CD4-positive, alpha-beta T cell treated with Interleukin-21 for 1 hour (primary cell): ENCODE data around the gene SLC24A3.

ENCODE experiments used
- DNase-seq: peaks from one replicate; pipeline ENCODE4 v3.0.0-alpha.2; 2020

The SLC24A3 gene

DNA sequence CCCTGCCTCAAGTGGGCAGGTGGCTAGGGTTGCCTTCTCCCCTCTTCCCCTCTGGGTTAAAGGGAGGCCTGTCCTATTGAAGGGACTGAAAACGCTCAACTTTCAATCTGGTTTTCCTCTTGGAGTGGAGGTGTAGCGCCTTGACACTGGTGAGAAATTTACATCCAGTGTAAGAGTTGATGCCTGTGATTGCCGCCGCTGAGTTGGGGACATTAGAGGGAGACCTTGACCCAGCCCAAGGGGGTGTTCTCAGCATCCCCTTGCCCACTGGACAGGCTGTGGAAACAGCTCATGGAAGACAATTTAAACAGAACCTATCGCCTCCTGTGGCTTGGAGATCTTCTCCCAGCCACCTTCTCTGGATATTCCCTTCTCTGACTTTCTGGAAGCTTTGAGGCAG, 61.6 kb downstream of the SLC24A3 start:
- no peak for DNase-seq

DNA sequence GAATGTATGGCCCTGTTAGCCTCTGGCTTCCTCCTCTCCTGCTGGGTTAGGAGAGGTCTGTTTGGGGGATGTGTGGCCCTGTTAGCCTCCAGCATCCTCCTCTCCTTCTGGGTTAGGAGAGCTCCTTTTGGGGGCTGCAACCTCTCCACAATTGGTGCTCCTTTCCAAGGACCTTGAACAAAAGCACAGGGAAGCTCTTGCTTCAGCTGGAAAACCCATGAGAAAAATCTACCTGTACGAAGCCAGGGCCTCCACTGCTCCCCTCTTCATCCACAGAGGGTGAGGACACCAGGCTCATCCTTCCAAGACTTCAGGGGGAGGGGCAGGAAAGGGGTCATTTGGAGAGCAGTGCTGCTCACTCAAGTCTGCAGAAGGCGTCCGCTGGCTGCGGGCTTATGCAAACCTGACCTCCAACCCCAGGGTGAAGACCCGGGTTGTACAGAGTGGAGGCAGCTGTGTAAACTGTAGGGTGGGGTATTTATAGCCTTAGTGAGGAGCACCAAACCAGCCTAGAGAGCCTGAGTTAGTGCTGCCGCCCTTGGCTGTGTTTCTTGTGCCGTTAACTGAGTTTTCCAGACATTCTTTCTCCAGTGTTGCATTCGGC, 62.1 kb downstream of the SLC24A3 start:
- DNase-seq: no peak

DNA sequence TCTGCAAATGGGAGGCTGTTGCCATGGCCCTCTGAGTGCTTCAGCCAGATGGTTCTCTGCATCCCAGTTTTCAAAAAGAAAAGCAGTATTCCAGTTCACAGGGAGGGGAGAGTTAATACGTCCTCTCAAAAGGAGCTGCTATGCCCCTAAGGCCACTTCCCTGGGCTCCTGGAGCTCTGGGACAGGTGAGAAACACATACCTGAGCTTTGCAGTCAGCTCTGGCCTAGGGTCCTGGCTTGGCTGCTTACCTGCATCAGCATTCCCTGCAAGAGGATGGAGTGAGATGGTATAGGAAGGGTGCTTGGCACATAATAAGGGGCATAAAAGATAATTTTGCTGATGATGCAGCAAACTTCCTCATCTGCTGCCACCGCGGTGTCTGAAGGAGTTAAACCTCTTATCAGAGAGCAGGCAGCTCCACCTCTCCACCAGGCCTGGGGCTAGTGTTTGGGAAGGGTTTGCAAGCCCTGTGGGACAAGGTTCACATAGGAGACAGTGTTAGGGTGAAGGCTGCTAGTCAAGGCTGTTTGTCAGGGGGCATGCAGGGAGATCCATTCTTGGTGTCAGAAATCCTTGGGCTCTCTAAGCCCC, 62.7 kb downstream of the SLC24A3 start:
- no peak for DNase-seq

- DNase-seq: no peak
Measured at GRCh38 chr20:19275630-19276071, 63.2 kb downstream of the SLC24A3 start.

GRCh38 chr20:19277381-19277780, 64.9 kb downstream of the SLC24A3 start:
- no peak for DNase-seq

DNA sequence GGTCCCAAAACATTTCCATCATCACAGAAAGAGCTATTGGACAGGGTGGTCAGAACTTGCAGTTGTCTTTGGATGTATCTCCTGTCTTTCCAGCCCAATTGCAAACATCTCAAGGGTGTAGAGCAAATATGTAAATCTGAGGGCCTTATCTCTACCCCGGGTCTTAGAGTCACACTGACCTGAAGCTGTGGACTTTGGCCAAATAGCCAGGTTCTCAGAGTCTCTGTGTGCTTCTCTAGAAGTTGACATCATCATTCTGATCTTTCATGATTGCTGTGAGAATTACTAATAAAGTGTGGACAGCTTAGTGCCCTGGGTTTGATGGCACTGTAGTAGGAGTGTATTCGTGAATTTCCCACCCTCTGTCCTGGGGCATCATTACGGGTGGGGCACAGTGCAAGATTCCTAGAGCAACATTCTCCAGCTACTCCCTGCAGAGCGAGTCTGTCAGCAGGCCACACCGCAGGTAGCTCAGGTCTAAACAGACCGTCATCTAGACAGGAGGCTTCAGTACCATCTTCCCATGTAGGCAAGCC, 71.1 kb downstream of the SLC24A3 start:
- DNase-seq: no peak

- DNase-seq: no peak
Measured at GRCh38 chr20:19284400-19285178, 72.1 kb downstream of the SLC24A3 start.

DNA sequence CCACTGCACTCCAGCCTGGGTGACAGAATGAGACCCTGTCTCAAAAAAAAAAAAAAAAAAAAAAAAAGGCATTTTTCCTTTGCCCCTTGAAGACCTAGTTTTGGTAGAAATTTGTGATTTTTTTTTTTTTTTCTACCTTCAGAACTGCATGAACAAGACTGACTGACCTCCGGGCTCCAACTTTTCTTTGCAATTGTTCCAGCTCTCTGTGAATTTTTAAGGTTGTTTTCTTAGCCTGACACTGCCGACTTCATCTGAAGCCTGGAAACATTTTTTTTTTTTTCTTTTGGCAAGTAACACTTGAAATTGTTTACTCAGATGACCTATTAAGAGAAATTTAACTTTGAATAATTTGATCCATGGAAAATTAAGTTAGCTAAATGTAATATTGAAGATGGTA, 73.0 kb downstream of the SLC24A3 start:
- DNase-seq: no peak

- DNase-seq: no peak
Measured at GRCh38 chr20:19288061-19288460, 75.6 kb downstream of the SLC24A3 start.

GRCh38 chr20:19288636-19289035, 76.2 kb downstream of the SLC24A3 start:
- no peak for DNase-seq

DNA sequence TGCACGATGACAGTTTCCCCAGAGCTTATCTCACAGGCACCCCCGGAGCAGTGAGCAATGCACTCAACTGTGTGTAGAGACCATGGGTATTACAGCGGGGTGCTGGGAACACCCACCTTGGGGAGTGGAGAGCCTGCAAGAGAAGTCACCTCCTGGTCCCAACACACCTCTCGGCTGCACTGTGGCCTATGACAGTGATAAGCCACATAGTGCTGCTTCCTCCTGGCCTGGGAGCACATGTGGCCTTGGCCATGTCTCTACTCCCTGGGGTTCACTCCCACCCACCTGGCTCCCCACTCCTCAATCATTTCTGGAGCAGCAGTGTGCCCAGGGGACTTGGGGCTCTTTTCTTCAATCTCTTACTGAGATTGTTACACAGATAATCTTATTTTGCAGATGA, 77.0 kb downstream of the SLC24A3 start:
- no peak for DNase-seq

DNA sequence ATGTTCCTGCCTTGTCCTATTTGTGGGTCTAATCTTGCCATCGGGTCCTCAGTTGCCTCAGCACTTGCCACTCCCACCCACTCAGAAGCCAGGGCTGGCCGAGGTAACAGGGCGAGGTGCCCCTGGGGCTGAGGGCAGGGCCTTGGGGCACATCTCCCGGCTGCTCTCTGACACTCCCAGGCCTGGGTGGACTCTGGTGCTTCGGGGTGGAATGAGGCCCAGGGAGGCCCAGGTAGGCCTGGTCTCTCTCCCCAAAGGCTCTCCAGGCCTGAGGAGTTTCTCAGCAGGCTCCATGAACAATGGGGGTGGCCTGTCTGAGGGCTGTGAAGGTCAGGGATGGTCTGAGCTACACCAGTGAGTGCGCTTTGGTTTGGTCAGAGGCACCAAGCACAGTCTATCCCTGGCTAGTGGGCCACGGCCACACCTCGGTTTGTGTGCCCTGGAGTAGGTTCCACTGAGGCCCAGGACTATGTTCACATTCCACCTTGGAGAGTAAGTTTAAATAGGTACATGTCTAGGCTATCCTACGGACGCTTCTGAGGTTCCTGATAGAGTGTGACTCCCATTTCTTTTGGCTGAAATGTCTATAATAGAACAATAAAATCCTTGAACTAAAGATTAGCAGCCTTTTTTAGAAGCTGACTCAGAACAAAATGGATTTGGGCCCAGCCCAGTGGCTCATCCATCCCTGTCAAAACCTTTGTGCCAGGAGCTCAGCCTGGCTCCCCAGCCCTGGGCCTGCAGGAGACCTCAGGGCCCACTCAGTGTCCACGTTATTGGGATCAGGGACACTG, 78.8 kb downstream of the SLC24A3 start:
- DNase-seq: no peak

GRCh38 chr20:19291818-19292132, 79.3 kb downstream of the SLC24A3 start:
- DNase-seq: no peak

- DNase-seq: no peak
Measured at GRCh38 chr20:19292254-19292653, 79.8 kb downstream of the SLC24A3 start.

- DNase-seq: no peak
Measured at GRCh38 chr20:19295076-19295475, 82.6 kb downstream of the SLC24A3 start.

DNA sequence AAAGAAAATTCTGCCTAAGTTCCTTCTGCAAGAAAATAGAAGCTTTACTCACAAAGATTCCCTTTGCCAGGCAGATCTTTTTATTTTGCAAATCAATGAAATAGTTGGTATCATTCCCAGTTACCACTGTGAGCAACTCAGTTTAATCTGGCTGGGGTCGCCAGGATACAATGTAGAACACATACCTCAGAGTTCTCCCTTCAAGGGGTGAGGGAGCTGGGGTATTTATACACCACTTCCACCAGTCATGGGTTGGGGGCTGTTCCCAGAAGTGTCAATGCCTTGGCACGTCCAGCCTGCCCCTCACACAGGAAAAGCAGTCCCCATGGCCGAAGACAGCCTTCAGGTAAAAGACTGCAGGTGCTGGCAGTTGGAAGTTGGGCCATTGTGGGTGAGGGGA, 86.2 kb downstream of the SLC24A3 start:
- no peak for DNase-seq

DNA sequence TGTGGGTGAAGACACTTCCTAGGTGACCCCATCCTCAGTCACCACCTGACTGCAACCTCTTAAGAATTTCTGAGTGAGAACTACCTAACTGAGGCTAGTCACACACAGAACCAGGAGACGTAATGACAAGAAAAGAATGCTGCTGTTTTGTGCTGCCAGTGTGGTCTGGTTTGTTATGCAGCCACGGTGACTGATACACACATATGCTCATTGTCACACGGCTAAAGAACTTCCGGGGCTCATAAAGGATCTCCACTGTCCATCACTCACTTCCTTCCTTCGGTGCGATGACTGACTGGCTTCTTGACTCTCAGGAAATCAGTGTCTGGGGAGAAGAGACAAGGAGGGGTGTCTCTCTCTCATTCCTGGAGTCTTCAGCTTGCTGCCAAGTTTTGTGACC, 88.0 kb downstream of the SLC24A3 start:
- no peak for DNase-seq

DNA sequence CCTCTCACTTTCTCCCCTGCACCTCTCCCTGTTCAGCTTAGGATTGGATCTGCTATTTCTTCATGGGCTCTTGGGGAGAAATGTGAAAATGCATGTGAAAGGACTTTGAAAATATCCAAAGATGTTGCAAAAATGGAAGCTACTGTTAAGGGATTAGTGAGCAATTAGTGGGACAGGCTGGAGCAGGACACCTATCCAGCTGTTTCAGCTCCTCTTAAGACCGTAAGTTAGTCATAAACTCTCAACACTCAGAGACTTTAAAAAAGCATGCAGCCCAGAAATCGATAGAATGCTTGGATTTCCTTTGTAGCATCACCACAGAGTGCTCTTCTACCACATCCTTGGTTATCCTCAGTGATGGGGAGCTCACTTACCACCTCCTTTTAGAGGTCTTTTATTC, 88.7 kb downstream of the SLC24A3 start:
- DNase-seq: no peak

- no peak for DNase-seq
Measured at GRCh38 chr20:19301843-19302242, 89.4 kb downstream of the SLC24A3 start.

GRCh38 chr20:19302714-19303113, 90.3 kb downstream of the SLC24A3 start:
- DNase-seq: no peak

- DNase-seq: no peak
Measured at GRCh38 chr20:19304389-19304788, 91.9 kb downstream of the SLC24A3 start.

DNA sequence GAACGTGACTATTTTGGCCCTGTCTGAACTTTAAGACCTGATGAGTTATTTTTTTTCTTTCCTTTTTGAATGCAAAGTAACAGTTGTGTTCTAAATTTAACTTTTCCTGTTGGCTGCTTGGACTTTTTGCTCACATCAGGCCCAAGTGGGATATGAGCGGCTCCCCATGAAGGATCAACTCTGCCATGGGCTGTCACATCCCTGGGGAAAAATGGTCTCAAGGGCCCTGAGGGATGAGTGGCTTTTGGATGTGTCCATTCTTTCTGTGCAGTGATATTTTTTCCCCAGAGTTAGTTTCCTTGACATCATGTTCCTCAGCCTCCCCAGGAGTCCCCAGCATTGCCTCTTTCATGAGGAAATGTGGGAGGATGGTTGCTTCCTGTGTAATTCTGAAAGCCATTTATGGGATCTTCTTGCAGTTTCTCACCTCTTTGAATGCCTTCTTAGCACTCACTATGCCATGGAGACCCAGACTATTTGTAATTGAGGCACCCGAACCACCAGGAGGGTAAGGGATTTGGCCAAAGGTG, 92.5 kb downstream of the SLC24A3 start:
- no peak for DNase-seq

GRCh38 chr20:19308146-19308545, 95.7 kb downstream of the SLC24A3 start:
- no peak for DNase-seq
